ENCODE data around the gene PARG.

GRCh38 chr10:49768329-49768728, 173.5 kb downstream of the PARG start:
- TF ChIP-seq CTCF (IDR thresholded peaks at IDR 0.05) (no peak), TEAD4 (IDR thresholded peaks at IDR 0.05; ENCODE audit: borderline replicate concordance, insufficient read depth) (no peak), TCF12 (IDR thresholded peaks at IDR 0.05) (no peak)

Data from SK-N-SH (cell line).